ENCODE data around the gene RASGEF1C.

Gene RASGEF1C

DNA sequence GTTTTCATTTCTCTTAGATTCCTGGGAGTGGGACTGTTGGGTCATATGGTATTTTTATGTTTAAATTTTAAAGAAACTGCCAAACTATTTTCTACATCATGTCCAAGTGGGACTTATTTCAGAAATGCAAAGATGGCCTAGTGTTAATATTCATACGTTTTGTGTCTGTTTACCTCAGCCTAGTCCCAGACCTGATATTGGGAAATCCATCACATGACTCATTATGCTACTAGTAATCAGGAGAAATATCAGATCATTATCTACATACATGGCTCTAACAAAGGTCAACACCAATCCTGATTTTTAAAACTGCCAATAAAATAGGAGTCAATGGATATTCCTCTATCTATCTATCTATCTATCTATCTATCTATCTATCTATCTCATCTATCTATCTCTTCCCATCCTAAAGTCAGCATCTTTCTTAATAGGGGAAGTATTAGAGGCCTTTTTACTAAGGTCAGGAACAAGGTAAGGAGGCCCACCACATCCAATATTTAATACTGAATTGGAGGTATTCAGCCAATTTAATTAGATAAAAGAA is 4.7 kb downstream of the RASGEF1C start:
- DNase-seq (ENCODE audit: insufficient read length, low spot score) (no peak), FAIRE-seq (no peak)
- no peak for TF ChIP-seq POLR2A (IDR thresholded peaks at IDR 0.05; ENCODE audit: low read depth, low read length)

DNA sequence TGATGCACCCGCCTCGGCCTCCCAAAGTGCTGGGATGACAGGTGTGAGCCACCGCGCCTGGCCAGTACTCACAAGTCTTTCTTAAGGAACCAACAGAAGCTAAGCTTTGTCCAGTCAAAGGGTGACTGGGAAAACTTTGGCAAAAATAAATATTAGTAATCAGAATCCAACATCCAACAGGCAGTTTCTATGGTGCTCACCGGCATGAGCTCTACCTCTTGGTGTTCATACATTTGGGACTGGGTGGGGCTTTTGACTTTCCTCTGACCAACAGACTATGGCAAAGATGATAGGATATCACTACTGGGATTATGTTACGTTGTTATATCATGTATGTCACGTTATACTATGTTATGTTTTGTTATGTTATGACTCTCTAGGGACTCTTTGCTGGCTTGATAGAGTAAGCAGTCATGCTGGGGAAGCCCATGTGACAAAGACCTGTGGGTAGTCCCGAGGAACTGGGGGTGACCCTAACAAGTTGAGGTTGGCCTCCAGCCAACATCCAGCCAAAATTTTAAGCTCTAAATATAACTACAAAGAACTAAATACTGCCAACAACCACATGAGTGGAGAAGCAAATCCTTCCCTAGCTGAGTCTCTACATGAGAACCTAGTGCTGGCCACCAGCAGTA is 6.0 kb downstream of the RASGEF1C start:
- no peak for TF ChIP-seq POLR2A (IDR thresholded peaks at IDR 0.05; ENCODE audit: low read depth, low read length)
- DNase-seq (ENCODE audit: insufficient read length, low spot score) (no peak), FAIRE-seq (no peak)

DNA sequence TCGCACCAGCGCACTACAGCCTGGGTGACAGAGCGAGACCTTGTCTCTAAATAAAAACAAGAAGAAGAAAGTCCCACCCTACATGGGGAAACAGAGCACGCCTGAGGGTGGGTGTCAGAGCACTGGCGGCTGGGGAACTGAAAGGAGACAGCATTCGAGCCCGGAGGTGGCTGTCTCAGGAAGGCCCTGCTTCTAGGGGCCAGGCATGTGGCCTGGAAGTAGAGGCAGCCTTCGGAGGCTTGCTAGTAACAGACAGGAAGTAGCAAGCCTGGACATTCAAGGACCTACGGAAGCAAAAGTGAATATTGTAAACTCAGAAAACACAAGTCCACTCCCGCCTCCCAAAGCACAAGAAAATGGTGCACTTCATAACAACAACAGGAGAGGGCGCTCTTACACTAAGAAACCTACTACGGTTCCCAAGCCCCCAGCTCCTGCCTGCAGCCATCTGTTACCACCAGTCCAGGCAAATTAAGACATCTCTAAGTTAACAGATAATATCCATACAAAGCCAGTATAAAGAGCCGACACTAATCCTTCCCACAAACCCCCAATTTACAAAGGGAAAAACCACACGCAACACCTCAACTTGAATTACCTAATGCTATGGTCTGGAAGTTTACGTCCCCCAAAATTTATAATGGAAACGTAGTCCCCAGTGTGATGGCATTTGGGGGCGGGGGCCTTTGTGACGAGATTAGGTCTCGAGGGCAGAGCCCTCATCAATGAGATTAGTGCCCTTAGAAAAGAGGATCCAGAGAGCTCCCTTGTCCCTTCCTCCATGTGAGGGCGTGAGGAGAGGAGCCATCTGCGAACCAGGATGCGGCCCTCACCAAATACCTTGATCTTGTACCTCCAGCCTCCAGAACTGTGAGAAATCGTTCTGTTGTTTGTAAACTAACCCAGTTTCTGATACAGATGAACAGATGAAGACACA is 7.7 kb downstream of the RASGEF1C start:
- DNase-seq (ENCODE audit: insufficient read length, low spot score): peak; percentile 68
- no peak for TF ChIP-seq POLR2A (IDR thresholded peaks at IDR 0.05; ENCODE audit: low read depth, low read length)
- no peak for FAIRE-seq

DNA sequence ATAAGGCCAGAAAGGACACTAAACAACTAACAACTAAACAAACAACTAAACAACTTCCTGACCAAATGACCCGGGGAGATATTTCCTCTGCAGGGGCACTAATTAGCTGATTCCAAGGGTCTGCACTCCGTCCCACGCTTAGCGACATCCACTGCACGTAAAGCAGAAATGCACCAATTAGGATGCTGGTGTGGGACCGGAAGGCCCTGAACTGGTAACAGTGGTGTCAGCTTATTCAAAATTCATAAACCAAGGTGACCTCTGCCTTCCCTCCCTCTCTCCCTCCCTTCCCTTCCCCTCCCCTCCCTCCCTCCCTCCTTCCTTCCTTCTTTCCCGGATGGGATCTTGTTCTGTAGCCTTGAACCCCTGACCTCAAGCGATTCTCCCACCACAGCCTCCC is 9.6 kb downstream of the RASGEF1C start:
- TF ChIP-seq POLR2A (IDR thresholded peaks at IDR 0.05; ENCODE audit: low read depth, low read length): no peak
- DNase-seq (ENCODE audit: insufficient read length, low spot score) (no peak), FAIRE-seq (no peak)

DNA sequence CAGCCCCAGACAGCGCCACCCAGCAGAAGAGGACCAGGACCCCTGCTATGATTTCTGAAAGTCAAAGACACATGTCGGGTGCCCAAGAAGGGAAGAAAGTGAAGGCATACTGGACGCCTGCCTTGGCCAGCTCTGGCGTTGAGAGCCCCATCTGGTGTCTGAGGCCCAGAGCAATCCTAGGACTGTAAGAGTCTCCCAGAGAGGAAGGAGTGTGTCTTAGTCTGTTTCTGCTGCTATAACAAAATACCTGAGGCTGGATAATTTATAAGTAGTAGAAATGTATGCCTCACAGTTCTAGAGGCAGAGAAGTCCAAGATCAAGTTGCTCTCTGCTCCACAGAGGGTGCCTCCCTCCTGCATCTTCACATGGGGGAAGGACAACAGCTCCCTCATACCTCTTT is 10.8 kb downstream of the RASGEF1C start:
- DNase-seq (ENCODE audit: insufficient read length, low spot score) (no peak), FAIRE-seq (no peak)
- no peak for TF ChIP-seq POLR2A (IDR thresholded peaks at IDR 0.05; ENCODE audit: low read depth, low read length)

DNA sequence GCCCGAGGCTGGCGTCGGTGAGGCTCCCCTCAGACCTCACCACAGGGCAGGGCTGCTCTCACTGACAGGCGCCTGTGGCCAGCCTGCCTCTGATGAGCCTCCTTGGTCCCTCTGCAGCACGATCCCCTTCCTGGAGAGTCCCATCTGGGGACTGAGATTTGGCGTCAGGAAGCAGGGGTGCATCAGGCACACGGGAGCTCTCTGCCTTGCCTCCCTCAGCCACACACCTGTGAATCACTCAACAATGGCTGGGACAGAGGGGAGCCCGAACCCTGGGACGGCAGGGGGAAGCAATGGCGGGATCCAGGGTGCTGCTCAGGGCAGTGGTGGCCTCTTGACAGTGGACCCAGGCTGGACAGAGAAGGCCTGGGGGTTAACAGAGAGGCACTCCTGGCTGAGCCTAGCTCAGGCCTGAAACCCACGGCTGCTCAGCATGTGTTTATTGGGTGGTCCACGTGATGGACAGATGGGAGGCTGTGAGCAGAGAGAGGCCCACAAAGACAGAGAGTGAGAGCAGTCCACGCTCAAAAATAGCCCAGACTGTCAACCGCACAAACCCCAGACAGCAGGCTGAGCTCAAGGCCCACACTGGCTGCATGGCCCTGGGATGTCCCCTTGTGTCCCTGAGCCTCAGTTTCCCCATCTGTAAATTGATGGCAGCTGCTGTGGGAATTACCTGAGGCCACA is 11.9 kb downstream of the RASGEF1C start:
- no peak for FAIRE-seq
- TF ChIP-seq POLR2A (IDR thresholded peaks at IDR 0.05; ENCODE audit: low read depth, low read length): no peak
- no peak for DNase-seq (ENCODE audit: insufficient read length, low spot score)

DNA sequence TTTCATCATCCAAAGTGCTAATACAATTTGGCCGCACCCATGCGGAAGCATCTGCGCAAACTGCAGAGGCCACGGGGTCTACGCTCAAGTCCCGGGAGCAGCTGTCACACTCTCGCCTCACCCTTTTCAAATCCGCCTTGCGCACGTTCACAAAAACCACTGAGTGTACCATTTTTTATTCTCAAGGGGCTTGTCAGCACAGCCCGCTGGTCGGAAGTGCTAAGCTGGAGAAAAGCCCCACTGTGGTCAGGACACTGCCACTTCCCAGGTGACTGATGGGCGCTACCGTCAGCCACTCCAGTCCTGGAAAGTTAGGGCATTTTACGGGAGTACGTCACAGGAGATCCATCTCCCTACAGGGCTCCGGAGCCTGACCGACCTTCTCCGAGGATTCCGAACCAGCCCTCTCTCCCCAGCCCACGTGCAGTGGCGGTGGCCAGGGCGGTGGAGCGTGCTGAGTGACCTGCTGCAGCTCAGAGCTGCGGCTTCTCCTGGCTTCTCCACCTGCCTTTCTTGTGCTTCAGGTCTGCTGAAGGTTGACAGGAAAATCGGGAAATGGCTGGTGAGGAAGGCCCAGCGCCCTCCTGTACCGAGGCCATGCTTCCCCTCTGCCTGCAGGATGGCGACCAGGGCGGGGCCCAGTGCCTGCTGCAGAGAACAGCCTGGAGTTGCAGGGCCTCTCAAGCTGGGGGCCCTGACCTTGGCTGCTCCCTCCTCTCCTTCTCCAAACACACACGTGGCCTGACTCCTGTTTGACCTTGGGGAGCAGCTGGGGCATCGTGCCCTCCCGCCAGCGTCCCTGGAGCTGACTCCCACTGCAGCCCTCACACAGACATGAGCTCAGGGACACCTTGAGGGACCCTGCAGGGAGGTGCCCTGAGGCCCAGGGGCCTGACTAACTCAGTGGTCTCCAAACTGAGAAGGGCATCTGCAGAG is 14.3 kb downstream of the RASGEF1C start:
- no peak for DNase-seq (ENCODE audit: insufficient read length, low spot score)
- no peak for FAIRE-seq

DNA sequence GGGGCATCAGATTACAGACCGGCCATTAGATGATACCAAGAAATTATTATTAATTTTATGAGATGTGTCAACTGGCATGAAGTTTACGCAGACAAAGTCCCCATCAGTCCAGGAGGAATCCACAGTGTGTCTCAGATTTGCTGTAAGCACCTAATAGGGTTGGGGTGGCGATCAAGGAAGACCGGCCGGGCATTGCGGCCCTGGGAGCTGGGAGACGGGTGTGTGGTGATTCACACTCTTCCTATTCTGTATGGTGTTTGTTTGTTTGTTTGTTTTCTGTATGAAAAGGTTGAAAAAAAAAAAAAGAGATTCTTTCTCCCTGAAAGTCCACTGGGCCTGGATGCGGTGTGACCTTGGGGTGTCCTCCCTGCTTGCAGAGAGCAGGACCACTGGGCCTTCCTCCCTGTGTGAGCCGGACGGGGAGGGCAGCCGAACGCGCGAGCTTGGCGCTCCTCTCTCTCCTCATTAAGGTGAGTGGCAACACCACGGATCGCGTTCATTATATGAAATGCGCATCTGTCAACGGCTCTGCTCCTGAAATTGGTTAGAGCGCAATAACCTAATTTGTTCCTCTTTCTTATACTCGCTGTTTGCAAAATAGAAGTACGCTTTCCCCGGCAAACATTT is 15.1 kb downstream of the RASGEF1C start:
- FAIRE-seq (no peak), DNase-seq (ENCODE audit: insufficient read length, low spot score) (no peak)
- no peak for TF ChIP-seq POLR2A (IDR thresholded peaks at IDR 0.05; ENCODE audit: low read depth, low read length)

More for the DNA sequence above, 14.3 kb downstream of the RASGEF1C start:
- TF ChIP-seq POLR2A (IDR thresholded peaks at IDR 0.05; ENCODE audit: low read depth, low read length): no peak

DNA sequence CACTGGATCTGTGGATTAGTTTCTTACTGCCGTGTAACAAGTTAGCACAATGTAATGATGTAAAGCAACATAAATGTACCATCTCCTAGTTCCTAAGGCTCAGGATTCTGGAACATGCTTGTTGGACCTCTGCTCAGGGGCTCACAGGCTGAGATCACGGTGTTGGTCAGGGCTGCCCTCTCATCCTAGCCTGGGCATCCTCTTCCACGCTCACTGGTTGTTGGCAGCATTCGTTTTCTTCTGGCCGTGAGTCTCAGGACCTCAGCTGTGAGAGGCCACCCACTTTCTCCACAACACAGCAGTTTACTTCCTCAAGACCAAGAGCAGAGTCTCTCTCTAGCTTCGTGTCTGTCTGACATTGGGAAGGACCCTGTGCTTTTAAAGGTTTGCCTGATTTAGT is 17.3 kb downstream of the RASGEF1C start:
- FAIRE-seq: no peak
- no peak for TF ChIP-seq POLR2A (IDR thresholded peaks at IDR 0.05; ENCODE audit: low read depth, low read length)
- no peak for DNase-seq (ENCODE audit: insufficient read length, low spot score)

DNA sequence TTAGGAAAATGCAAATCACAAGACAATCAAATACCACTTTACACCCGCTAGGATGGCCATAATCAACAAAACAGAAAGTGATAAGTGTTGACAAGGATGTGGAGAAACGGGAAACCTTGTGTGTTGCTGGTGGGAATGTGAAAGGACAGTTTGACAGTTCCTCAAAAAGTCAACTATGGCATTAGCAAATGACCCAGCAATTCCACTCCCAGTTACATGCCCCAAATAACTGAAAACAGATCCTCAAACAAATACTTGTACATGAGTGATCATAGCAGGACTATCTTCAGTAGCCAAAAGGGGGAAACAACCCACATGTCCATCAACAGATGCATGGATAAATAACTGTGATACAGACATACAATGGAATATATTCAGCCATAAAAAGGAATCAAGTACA is 21.2 kb downstream of the RASGEF1C start:
- DNase-seq (ENCODE audit: insufficient read length, low spot score): no peak
- no peak for TF ChIP-seq POLR2A (IDR thresholded peaks at IDR 0.05; ENCODE audit: low read depth, low read length)

DNA sequence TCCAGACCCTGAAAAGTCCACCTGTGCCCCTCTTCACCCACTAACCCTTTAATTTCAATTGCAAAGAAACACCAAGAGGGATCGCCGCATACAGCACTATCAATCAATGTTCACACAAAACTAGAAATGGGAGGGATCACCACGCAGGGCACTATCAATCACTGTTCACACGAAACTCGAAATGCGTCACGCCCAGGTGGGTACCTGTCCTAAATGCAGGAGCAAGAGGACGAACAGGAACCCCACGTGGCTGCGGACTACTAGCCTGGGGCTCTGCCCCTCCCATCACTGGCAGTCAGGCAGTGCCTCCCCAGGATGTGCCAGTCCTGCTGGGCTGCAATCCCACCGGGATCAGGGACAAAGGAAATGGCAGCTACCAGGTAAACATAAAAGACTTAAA is 28.2 kb downstream of the RASGEF1C start:
- no peak for TF ChIP-seq POLR2A (IDR thresholded peaks at IDR 0.05; ENCODE audit: low read depth, low read length)
- DNase-seq (ENCODE audit: insufficient read length, low spot score) (no peak), FAIRE-seq (no peak)

More for the DNA sequence above, 21.2 kb downstream of the RASGEF1C start:
- no peak for FAIRE-seq

DNA sequence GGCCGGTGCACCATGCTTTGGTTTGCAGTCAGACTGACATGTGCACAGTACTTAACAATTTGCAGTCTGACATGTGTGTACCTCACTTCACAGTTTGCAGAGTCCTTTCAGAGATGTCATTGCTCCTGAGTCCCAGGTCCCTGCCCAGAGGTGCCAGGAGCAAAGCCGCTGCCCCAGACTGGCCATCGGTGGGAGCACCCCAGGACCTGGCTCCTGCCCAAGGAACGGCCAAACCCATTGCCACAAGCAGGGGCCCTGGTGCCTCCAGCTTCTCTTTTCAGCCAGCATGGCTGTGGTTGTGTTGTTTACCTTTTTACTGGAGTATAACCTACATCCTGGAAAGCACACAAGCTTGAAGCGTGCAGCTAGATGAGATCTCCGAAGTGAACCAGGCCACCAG is 28.6 kb downstream of the RASGEF1C start:
- no peak for DNase-seq (ENCODE audit: insufficient read length, low spot score)
- TF ChIP-seq POLR2A (IDR thresholded peaks at IDR 0.05; ENCODE audit: low read depth, low read length): no peak
- FAIRE-seq: no peak

Measured in H54 (cell line).